ENCODE measurements around the gene KLRB1. TPM values are rescaled to one million over a fixed set of nuclear protein-coding genes. Genes with fewer than 3 reads are reported as not detected.

KLRB1 gene
- total and polyA plus RNA-seq, 2 of the 13 experiments (the other 11 are each of a cell fraction or from before 2014, with no cell fraction given): not detected

DNA sequence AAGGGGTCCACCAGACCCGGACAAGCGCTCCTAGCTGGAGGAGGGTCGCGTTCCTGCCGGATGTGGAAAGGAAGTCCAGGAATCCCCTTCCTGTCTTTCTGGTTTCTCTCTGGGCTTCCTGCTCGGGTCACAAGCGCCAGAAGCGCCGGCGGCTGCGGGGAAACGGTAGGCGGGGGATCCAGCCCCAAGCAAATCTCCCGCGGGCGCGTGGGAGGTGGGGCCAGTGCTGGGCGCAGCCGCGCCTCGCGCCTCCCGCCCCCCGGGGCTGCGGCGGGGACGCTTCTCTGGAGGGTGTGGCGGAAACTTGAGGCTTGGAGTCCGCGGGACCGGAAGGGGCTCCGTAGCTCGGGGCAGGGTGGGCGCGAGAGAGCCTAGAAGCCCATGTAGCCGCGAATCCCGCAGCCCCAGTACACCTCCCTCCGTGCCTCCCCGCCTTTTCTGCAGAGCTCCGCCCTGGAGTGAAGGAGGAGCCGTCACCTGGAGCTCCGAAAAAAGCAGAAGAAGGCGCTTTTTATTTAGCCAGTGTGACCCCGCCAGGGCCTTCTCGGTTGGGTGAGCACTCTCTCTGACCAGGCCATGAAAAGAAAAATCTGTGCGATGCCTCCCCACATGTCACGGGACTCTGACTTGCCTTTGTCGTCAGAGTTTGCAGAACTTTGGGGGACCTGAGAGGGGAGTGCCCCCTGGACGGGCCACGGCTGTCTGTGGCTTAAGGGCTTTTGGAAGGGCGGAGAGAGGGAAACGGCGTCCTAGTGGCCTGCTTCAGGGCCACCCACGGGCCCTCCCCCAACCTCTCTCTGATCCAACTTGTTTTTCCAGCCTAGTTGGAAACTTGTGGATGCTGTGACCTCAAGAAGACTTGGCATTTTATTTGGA, 40.3 kb upstream of the KLRB1 start (continued):
- TF ChIP-seq MYC (CRISPR knock-in tag; IDR thresholded peaks at IDR 0.05; ENCODE audit: borderline replicate concordance) (peak; percentile 35; the same call in 1 of the 2 replicates), ZNF776 (CRISPR knock-in tag; IDR thresholded peaks at IDR 0.05) (0 out of 2 replicates have a peak, but pooled peaks have one; percentile 73), TRAFD1 (CRISPR knock-in tag; IDR thresholded peaks at IDR 0.05; ENCODE audit: borderline replicate concordance) (no peak), ZKSCAN1 (IDR thresholded peaks at IDR 0.05; ENCODE audit: low read length) (no peak), FOSL2 (CRISPR knock-in tag; IDR thresholded peaks at IDR 0.05) (no peak), KDM3A (CRISPR knock-in tag; IDR thresholded peaks at IDR 0.05; ENCODE audit: low read depth) (no peak), CREM (IDR thresholded peaks at IDR 0.05) (no peak), CREM (CRISPR knock-in tag; IDR thresholded peaks at IDR 0.05) (no peak), ZNF577 (CRISPR knock-in tag; IDR thresholded peaks at IDR 0.05; ENCODE audit: borderline replicate concordance, low read depth) (no peak), MED13 (CRISPR knock-in tag; IDR thresholded peaks at IDR 0.05) (no peak), PAWR (CRISPR knock-in tag; IDR thresholded peaks at IDR 0.05; ENCODE audit: borderline replicate concordance) (no peak; the same call in 1 of the 2 replicates), MAFK (conservative IDR thresholded peaks at IDR 0.05 in 1 of 2, IDR thresholded peaks at IDR 0.05 in 1 of 2; ENCODE audit: low read length in 2 of 2) (no peak), ZSCAN21 (CRISPR knock-in tag; IDR thresholded peaks at IDR 0.05; ENCODE audit: borderline replicate concordance) (peak; percentile 93), RCOR2 (CRISPR knock-in tag; IDR thresholded peaks at IDR 0.05) (no peak), ATF7-NPFF (CRISPR knock-in tag; IDR thresholded peaks at IDR 0.05; ENCODE audit: low read depth) (peak; percentile 71), ZFP41 (CRISPR knock-in tag; IDR thresholded peaks at IDR 0.05; ENCODE audit: borderline replicate concordance) (no peak), NKX3-1 (CRISPR knock-in tag; IDR thresholded peaks at IDR 0.05) (no peak), TBP (CRISPR knock-in tag; IDR thresholded peaks at IDR 0.05) (no peak), MEIS2 (CRISPR knock-in tag; IDR thresholded peaks at IDR 0.05) (no peak; the same call in 1 of the 2 replicates)
- TF ChIP-seq, protein P1, sequence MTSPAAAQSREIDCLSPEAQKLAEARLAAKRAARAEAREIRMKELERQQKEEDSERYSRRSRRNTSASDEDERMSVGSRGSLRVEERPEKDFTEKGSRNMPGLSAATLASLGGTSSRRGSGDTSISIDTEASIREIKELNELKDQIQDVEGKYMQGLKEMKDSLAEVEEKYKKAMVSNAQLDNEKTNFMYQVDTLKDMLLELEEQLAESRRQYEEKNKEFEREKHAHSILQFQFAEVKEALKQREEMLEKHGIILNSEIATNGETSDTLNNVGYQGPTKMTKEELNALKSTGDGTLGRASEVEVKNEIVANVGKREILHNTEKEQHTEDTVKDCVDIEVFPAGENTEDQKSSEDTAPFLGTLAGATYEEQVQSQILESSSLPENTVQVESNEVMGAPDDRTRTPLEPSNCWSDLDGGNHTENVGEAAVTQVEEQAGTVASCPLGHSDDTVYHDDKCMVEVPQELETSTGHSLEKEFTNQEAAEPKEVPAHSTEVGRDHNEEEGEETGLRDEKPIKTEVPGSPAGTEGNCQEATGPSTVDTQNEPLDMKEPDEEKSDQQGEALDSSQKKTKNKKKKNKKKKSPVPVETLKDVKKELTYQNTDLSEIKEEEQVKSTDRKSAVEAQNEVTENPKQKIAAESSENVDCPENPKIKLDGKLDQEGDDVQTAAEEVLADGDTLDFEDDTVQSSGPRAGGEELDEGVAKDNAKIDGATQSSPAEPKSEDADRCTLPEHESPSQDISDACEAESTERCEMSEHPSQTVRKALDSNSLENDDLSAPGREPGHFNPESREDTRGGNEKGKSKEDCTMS (CRISPR knock-in tag; conservative IDR thresholded peaks at IDR 0.05): no peak
- TF ChIP-seq, protein P2, sequence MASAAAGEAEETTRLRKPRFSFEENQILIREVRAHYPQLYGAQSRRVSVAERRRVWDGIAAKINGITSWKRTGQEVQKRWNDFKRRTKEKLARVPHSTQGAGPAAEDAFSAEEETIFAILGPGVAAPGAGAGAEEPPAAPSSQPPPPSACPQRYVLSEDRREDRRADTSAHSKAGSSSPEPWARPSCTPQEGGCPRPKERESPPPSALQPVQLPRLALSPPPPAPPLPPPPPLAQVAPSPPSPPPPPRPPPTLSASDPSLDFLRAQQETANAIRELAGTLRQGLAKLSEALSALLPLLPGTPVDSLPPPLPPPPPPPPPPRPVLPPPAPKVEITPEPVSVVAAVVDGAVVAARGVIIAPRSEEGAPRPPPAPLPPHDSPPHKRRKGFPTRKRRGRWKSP (CRISPR knock-in tag; IDR thresholded peaks at IDR 0.05): peak; percentile 70; the same call in 1 of the 2 replicates
- TF ChIP-seq, protein P3, sequence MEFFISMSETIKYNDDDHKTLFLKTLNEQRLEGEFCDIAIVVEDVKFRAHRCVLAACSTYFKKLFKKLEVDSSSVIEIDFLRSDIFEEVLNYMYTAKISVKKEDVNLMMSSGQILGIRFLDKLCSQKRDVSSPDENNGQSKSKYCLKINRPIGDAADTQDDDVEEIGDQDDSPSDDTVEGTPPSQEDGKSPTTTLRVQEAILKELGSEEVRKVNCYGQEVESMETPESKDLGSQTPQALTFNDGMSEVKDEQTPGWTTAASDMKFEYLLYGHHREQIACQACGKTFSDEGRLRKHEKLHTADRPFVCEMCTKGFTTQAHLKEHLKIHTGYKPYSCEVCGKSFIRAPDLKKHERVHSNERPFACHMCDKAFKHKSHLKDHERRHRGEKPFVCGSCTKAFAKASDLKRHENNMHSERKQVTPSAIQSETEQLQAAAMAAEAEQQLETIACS (CRISPR knock-in tag; IDR thresholded peaks at IDR 0.05): no peak

All from HepG2 (cell line).